ENCODE data around the gene GPRC5D. TPM values are rescaled to one million over a fixed set of nuclear protein-coding genes. Genes with fewer than 3 reads are reported as not detected.
A peak's percentile ranks its signal among the peaks of the same experiment; 100 is the strongest.

Gene GPRC5D
- total and polyA plus RNA-seq, 2 donors = 0.13 TPM; not detected in 1

DNA sequence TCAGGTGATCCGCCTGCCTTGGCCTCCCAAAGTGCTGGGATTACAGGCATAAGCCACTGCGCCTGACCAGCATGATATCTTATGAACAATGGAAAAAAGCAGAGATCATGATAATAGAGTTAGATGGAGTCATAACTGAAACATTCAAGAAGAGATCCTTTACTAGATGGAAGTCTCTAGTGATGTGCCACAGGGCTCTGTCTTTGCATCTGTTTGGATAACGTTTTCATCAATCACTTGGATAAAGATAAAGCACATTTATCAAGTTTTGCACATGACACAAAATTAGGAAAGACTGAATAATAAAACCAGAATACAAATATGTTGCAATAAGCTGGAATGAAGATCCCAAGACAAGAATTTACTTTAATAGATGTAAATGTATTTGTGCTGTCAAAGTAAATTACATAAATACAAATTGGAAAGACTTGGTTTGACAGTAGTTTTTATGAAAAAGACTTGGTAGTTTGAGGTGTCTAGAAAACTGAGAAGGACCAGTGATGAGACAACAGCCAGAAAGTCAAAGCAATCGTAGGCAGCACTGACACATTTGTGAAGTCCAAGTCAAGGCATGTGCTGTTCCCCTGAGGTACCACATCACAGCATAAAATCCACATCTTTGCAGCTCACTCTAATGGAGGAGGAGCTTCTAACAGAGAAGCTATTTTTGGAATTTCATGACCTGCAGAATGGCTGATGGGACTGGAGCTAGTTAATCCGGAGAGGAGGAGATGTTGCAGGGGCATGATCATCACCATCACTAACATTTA is 32.1 kb downstream of the GPRC5D start:
- 72% methylated on average over 5 of the region's 5 CpGs for WGBS
- DNase-seq (ENCODE audit: extremely low spot score) = no peak
- H3K36me3 ChIP-seq (ENCODE audit: insufficient read depth) = no peaks in the 10 kb centered on the region
- no peaks in the 10 kb centered on the region for H3K4me1 ChIP-seq (ENCODE audit: insufficient read depth)
- H3K4me3 ChIP-seq (ENCODE audit: low read depth, low read length) = no peak overlapping the region
- H3K27ac ChIP-seq (ENCODE audit: low read depth) = no peak overlapping the region

DNA sequence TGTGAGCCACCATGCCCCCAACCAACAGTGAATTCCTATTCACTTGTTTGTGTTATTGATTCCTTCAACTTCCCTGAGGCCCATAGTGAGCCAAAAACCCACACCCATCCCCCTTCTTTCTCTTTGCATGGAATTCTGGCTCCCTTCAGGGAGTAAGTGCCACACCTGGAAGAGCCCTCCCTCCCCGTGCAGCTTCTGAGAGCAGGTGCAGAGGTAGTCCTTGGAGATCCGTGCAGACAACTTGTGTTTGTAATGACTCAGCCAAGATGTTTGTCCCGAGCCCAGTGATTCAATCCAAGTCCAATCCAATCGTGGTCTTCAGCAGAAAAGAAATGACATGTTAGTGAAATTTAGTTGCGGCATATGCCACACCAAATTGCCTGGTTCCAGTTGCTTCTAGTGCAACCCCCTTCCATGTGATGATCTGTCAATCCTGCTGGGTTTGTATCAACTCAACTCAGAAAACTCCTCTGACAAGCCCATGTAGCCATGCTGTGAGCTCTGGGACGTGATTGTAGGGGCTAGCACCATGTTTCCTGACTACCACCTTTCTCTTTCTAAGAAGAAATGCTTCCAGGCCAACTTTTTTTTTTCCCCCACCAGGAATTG is 33.1 kb downstream of the GPRC5D start:
- Histone ChIP-seq H3K4me3 (ENCODE audit: low read depth, low read length) (no peak overlapping the region), H3K36me3 (ENCODE audit: insufficient read depth) (no peaks in the 10 kb centered on the region), H3K27ac (ENCODE audit: low read depth) (no peak overlapping the region), H3K4me1 (ENCODE audit: insufficient read depth) (no peaks in the 10 kb centered on the region)
- whole genome bisulfite sequencing = 73% methylated on average over 6 of the region's 6 CpGs
- no peak for DNase-seq (ENCODE audit: extremely low spot score)

DNA sequence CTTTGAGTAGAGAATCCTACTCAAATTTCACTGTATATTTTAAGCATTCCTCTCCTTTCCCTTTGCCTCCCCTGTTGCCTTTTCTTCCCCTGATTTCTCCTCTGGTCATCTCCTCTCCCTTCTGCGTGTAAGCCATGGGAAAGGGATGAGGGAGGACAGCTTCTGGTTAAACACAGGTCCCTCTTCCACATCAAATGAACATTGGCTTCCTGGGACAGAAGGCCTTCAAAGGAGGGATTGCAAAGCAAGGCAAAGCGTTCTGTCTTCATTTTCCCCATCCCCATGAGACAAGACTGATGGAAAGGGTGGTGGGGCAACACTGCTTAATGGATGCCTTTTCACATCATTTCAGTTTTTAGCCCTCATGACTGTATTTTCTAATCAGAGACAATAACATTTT is 34.5 kb downstream of the GPRC5D start:
- no peak for DNase-seq (ENCODE audit: extremely low spot score)
- no peak overlapping the region for H3K27ac ChIP-seq (ENCODE audit: low read depth)
- H3K4me1 ChIP-seq (ENCODE audit: insufficient read depth) = no peaks in the 10 kb centered on the region
- no peaks in the 10 kb centered on the region for H3K36me3 ChIP-seq (ENCODE audit: insufficient read depth)
- 97% methylated on average over 2 of the region's 2 CpGs for WGBS
- no peak overlapping the region for H3K4me3 ChIP-seq (ENCODE audit: low read depth, low read length)

GRCh38 chr12:12916135-12916944 is 35.6 kb downstream of the GPRC5D start:
- Histone ChIP-seq H3K27ac (ENCODE audit: low read depth) (no peak overlapping the region), H3K4me1 (ENCODE audit: insufficient read depth) (no peaks in the 10 kb centered on the region), H3K4me3 (ENCODE audit: low read depth, low read length) (no peak overlapping the region), H3K36me3 (ENCODE audit: insufficient read depth) (no peaks in the 10 kb centered on the region)
- WGBS = 23% methylated on average over 19 of the region's 19 CpGs
- peak; percentile 71 for DNase-seq (ENCODE audit: extremely low spot score)

DNA sequence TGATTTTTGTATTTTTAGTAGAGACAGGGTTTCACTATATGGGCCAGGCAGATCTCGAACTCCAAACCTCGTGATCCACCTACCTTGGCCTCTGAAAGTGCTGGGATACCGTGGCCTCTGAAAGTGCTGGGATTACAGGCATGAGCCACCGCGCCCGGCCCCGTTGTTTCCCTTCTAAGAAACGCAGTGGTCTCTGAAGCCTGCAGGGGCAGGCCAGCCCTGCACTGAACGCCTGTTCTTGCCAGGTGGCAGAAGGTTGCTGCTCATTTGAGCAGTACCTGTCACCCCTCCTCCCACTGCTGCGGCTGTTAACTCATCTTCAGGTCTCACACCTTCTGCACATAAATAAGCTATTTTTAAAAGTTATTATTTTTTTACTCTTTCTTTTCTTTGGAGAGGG is 36.3 kb downstream of the GPRC5D start:
- Histone ChIP-seq H3K27ac (ENCODE audit: low read depth) (no peak overlapping the region), H3K36me3 (ENCODE audit: insufficient read depth) (no peaks in the 10 kb centered on the region), H3K4me3 (ENCODE audit: low read depth, low read length) (no peak overlapping the region), H3K4me1 (ENCODE audit: insufficient read depth) (no peaks in the 10 kb centered on the region)
- DNase-seq (ENCODE audit: extremely low spot score) = no peak
- WGBS = 85% methylated on average over 10 of the region's 10 CpGs

DNA sequence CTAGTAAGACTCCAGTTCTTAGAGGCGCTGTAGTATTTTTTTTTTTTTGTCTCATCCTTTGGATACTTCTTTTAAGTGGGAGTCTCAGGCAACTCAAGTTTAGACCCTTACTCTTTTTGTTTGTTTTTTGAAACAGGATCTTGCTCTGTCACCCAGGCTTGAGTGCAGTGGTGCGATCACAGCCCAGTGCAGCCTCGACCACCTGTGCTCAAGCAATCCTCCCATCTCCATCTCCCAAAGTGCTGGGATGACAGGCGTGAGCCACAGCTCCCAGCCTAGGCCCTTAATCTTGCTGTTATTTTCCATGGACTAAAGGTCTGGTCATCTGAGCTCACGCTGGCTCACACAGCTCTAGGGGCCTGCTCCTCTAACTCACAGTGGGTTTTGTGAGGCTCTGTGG is 39.3 kb downstream of the GPRC5D start:
- Histone ChIP-seq H3K36me3 (ENCODE audit: insufficient read depth) (no peaks in the 10 kb centered on the region), H3K27ac (ENCODE audit: low read depth) (no peak overlapping the region), H3K4me3 (ENCODE audit: low read depth, low read length) (no peak overlapping the region), H3K4me1 (ENCODE audit: insufficient read depth) (no peaks in the 10 kb centered on the region)
- DNase-seq (ENCODE audit: extremely low spot score) = no peak
- WGBS = 96% methylated on average over 5 of the region's 5 CpGs

DNA sequence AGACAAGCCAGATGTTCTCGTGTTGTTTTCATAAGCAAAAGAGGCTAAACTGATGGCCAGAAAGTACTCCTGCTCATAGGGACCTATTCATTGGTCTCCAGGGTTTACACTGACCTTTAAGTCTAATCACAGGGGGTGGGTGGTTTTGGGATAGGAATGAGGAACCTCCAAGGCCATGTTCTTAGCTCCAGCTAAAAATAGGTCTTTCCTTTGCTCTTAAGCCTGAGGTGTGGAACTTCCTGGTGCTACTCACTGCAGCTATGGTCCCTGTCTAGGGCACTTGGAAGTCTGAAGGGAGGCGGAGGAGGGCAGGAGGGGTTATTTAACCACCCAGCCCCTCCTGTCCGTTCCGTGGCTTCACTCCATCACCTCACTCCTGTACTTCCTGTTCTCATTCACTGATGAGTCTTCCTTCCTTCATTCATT is 42.0 kb downstream of the GPRC5D start:
- Histone ChIP-seq H3K27ac (ENCODE audit: low read depth) (no peak overlapping the region), H3K4me3 (ENCODE audit: low read depth, low read length) (no peak overlapping the region), H3K36me3 (ENCODE audit: insufficient read depth) (no peaks in the 10 kb centered on the region), H3K4me1 (ENCODE audit: insufficient read depth) (no peaks in the 10 kb centered on the region)
- no peak for DNase-seq (ENCODE audit: extremely low spot score)
- 44% methylated on average over 4 of the region's 4 CpGs for WGBS

DNA sequence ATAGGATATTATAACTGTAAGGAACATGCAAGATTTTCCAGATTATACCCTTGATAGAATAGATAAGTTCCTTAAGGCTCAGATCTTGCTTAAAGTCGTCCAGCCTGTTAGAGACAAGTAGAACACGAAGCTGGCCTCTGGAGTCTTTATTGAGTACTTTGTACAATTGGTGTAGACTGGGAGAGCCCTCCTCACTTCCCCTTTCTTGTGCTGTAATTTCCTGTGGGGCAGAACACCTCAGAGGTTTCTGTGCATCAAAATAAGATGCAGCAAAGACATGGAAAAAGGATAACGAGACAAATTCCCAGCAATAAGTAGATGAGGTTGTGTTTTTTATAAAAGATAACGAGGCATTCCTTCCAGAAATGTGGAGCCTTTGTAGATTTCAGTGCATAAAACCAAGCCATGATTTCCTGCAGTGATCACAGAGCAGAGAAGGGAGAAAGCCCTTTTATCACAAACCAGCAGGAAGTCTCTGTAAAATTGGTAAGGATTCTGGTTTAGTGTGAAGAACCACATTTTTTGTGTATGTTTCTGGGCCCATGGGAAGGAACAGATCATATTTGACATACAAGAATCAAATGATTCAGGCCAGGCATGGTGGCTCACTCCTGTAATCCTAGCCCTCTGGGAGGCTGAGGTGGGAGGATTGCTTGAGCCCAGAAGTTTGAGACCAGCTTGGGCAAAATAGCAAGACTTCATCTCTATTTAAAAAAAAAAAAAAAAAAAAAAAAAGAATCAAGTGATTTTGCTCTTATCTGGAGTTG is 42.6 kb downstream of the GPRC5D start:
- WGBS = 62% methylated on average over 4 of the region's 4 CpGs
- Histone ChIP-seq H3K36me3 (ENCODE audit: insufficient read depth) (no peaks in the 10 kb centered on the region), H3K4me1 (ENCODE audit: insufficient read depth) (no peaks in the 10 kb centered on the region), H3K27ac (ENCODE audit: low read depth) (no peak overlapping the region), H3K4me3 (ENCODE audit: low read depth, low read length) (no peak overlapping the region)
- DNase-seq (ENCODE audit: extremely low spot score) = no peak

- H3K27ac ChIP-seq (ENCODE audit: low read depth) = no peak overlapping the region
- no peaks in the 10 kb centered on the region for H3K36me3 ChIP-seq (ENCODE audit: insufficient read depth)
- no peak overlapping the region for H3K4me3 ChIP-seq (ENCODE audit: low read depth, low read length)
- no peak for DNase-seq (ENCODE audit: extremely low spot score)
- 96% methylated on average over 12 of the region's 12 CpGs for WGBS
- H3K4me1 ChIP-seq (ENCODE audit: insufficient read depth) = no peaks in the 10 kb centered on the region
These were observed 43.3 kb downstream of the GPRC5D start for GRCh38 chr12:12908711-12909110.

DNA sequence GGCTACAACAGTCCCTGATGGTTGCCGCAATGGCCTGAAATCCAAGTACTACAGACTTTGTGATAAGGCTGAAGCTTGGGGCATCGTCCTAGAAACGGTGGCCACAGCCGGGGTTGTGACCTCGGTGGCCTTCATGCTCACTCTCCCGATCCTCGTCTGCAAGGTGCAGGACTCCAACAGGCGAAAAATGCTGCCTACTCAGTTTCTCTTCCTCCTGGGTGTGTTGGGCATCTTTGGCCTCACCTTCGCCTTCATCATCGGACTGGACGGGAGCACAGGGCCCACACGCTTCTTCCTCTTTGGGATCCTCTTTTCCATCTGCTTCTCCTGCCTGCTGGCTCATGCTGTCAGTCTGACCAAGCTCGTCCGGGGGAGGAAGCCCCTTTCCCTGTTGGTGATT is 43.7 kb downstream of the GPRC5D start:
- no peak overlapping the region for H3K4me3 ChIP-seq (ENCODE audit: low read depth, low read length)
- no peaks in the 10 kb centered on the region for H3K36me3 ChIP-seq (ENCODE audit: insufficient read depth)
- no peak overlapping the region for H3K27ac ChIP-seq (ENCODE audit: low read depth)
- no peaks in the 10 kb centered on the region for H3K4me1 ChIP-seq (ENCODE audit: insufficient read depth)
- 91% methylated on average over 14 of the region's 14 CpGs for WGBS
- no peak for DNase-seq (ENCODE audit: extremely low spot score)

DNA sequence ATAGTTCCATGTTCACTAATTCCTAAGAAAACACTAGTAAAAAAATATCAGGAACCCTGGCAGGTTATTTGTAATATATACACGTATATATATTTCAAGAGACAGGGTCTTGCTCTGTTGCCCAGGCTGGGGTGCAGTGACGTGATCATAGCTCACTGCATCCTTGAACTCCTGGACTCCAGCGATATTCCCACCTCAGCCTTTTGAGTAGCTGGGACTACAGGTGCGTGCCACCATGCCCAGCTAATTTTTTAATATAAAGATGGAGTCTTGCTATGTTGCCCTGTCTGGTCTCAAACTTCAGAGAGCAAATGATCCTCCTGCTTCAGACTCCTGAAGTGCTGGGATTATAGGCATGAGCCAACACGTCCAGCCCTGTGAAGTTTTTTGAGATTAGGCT is 44.4 kb downstream of the GPRC5D start:
- Histone ChIP-seq H3K4me1 (ENCODE audit: insufficient read depth) (no peaks in the 10 kb centered on the region), H3K4me3 (ENCODE audit: low read depth, low read length) (no peak overlapping the region), H3K36me3 (ENCODE audit: insufficient read depth) (no peaks in the 10 kb centered on the region), H3K27ac (ENCODE audit: low read depth) (no peak overlapping the region)
- no peak for DNase-seq (ENCODE audit: extremely low spot score)
- WGBS = 93% methylated on average over 5 of the region's 5 CpGs

DNA sequence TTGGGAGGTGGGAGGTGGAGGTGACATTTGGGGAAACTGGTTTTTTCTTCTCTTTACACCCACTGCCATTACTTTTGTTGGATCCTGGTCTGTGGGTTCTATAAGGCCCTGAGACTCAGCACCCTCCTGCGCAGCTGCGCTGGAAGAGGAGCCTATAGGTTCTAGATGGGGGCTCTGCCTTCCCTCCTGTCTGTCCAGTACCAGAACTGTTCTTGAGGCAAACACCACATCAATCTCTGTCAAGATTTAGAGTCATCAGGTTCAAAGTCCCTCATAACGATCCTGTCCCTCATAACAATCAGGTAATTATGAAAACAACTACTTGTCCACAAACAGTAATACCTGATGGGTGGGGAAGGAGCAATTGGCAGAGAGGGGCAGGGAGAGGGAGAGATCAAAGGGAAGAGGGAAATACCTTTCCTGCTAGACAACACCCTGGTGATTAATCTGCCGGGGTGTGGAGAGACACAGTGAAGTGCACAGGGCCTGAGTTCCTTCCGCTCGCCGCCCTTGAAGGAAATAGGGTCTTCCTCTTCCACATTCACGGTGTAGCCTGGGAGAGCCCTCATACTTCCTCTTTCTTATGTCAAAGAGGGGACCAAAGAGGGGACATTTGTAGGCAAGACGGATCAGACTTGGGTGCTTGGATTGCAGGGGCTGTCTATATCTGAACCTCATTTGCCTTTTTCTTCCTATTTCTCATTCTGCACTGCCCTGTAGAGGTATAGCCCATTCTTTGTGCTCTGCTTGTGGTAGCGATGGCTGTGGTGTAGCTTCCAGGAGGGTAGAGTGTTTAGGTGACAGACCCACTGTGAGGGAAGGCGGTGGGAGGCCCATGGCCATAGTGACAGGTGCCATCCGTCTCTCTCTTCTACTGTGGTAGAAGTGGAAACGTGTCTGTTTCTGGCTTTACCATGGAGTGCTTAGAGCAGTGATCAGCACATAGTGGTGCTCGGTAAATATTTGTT is 48.0 kb downstream of the GPRC5D start:
- Histone ChIP-seq H3K27ac (ENCODE audit: low read depth) (no peak overlapping the region), H3K4me1 (ENCODE audit: insufficient read depth) (no peaks in the 10 kb centered on the region), H3K4me3 (ENCODE audit: low read depth, low read length) (no peak overlapping the region), H3K36me3 (ENCODE audit: insufficient read depth) (no peaks in the 10 kb centered on the region)
- no peak for DNase-seq (ENCODE audit: extremely low spot score)
- 88% methylated on average over 14 of the region's 14 CpGs for WGBS
